Astrocyte of the spinal cord (primary cell): Measurements from ENCODE around the gene SYNPO2.

Experiments
- DNase-seq: peaks from one replicate; pipeline ENCODE4 v3.0.0; 2011; ENCODE audit warnings: low read depth, low spot score
- H3K4me3 ChIP-seq: 2 replicates; pipeline ENCODE4 v1.5.1; 2011; ENCODE audit warnings: low read depth, mild to moderate bottlenecking, low read length, moderate library complexity
- in situ Hi-C: cut with HindIII; loops from 2 replicates; pipeline ENCODE4 v1.10.0; 2017; ENCODE audit warnings: low sequenced_read_pairs
- TF ChIP-seq, protein P1 (sequence below): IDR thresholded peaks from 2 replicates; pipeline ENCODE4 v1.5.1; 2012; ENCODE audit warnings: low read depth, mild to moderate bottlenecking, low read length, inconsistent platforms

Gene SYNPO2

GRCh38 chr4:119068529-119068962 is 179.9 kb downstream of the SYNPO2 start:
- TF ChIP-seq, protein P1, sequence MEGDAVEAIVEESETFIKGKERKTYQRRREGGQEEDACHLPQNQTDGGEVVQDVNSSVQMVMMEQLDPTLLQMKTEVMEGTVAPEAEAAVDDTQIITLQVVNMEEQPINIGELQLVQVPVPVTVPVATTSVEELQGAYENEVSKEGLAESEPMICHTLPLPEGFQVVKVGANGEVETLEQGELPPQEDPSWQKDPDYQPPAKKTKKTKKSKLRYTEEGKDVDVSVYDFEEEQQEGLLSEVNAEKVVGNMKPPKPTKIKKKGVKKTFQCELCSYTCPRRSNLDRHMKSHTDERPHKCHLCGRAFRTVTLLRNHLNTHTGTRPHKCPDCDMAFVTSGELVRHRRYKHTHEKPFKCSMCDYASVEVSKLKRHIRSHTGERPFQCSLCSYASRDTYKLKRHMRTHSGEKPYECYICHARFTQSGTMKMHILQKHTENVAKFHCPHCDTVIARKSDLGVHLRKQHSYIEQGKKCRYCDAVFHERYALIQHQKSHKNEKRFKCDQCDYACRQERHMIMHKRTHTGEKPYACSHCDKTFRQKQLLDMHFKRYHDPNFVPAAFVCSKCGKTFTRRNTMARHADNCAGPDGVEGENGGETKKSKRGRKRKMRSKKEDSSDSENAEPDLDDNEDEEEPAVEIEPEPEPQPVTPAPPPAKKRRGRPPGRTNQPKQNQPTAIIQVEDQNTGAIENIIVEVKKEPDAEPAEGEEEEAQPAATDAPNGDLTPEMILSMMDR = no peak
- in situ Hi-C loops = no loop called here

DNA sequence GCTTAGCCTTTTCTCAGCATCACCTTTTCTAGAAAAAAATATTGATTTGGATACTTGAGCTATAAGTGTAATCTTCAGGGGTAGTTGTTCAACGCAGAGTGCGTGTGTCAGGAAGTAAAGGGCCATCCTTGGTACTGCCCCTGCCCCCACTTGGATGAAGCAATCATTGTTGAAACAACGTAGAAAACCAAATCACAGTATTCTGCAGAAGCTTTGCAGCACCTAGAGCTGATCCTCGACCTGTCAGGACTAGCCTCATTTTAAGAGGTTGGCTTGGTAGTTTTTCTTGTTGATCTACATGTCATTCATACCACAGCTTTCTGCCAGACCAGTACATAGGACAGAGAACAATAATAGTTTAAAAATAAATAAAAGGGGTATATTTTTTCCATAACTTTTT is 181.6 kb downstream of the SYNPO2 start:
- no peak overlapping the region for H3K4me3 ChIP-seq
- in situ Hi-C loops = no loop called here
- DNase-seq = no peak
- TF ChIP-seq, protein P1 = no peak

More at GRCh38 chr4:119068529-119068962, 179.9 kb downstream of the SYNPO2 start:
- DNase-seq = no peak
- no peak overlapping the region for H3K4me3 ChIP-seq

GRCh38 chr4:119080721-119081541 is 192.3 kb downstream of the SYNPO2 start:
- no peak overlapping the region for H3K4me3 ChIP-seq
- in situ Hi-C loops = no loop called here
- TF ChIP-seq, protein P1 = no peak
- peak; percentile 37 for DNase-seq

DNA sequence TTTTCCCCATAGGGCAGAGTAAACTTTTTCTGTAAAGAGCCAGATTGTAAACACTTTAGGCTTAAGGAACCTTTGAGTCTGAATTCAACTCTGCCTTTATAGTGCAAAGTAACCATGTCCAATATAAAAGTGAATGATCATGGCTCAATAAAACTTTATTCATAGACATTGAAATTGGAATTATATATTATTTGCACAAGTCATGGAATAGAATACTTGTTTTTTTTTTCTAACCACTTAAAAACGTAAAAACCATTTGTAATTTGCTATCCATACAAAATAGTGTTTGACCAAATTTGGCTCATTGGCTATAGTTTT is 192.8 kb downstream of the SYNPO2 start:
- TF ChIP-seq, protein P1 = no peak
- no peak overlapping the region for H3K4me3 ChIP-seq
- DNase-seq = no peak
- in situ Hi-C loops = no loop called here

- no peak overlapping the region for H3K4me3 ChIP-seq
- TF ChIP-seq, protein P1 = no peak
- in situ Hi-C loops = no loop called here
- DNase-seq = no peak
Observed at GRCh38 chr4:119081943-119082342, 193.3 kb downstream of the SYNPO2 start.

DNA sequence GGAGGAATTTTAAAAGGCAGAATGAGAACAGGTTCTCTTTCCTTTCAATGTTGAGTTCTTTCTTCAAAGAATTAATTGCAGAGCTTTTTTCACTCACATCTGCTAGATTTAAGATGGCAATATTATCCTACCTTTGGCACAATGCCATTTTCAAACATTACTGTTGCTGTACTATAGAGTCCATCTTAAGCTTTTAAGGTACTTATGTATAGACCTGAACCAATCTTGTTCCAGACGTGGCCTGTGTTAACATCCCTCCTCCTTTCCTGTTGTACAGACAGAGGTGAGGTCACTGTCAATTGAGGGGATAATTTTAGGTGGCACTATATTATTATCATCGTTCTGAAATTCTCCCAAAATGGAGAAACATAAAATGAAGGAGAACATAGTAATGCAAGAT is 194.0 kb downstream of the SYNPO2 start:
- H3K4me3 ChIP-seq = no peak overlapping the region
- TF ChIP-seq, protein P1 = no peak
- in situ Hi-C loops = no loop called here
- no peak for DNase-seq
